OCI-LY1 (cell line): ENCODE data around the gene KIAA2012.

ENCODE experiments used
- EZH2 ChIP-seq: fragments of 200-600 bp; sonication (generic), shearing (Covaris generic); IDR thresholded peaks from 2 replicates; pipeline ENCODE4 v1.8.0; 2017; ENCODE audit warnings: borderline replicate concordance, mixed run types, mild to moderate bottlenecking, antibody characterized with exemption, low read length, moderate library complexity, mixed read lengths
- TF ChIP-seq, protein P1 (sequence below): fragments of 200-600 bp; sonication (generic), shearing (Covaris generic); IDR thresholded peaks from 2 replicates; pipeline ENCODE4 v1.5.1; 2017; ENCODE audit warnings: mild to moderate bottlenecking, antibody characterized with exemption, low read length, moderate library complexity, mixed read lengths

DNA sequence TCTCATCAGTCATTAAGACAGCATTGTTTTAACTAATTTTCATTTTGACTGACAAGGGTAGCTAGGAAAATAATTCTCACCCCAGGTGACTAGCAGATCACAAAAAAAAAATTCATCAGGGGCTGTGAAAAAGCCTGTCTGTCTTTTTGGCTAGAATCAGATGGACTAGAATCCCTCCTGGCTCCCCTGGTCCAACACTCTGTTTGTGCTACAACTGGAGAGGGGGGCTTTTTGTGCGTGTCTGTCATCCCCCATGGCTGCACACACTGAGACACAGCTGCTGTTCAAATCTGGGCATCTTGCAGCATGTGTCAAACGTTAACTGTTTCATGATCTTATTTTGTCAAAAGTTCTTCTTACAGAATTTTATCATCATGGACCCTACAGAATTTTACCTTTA, 51.2 kb downstream of the KIAA2012 start:
- TF ChIP-seq, protein P1, sequence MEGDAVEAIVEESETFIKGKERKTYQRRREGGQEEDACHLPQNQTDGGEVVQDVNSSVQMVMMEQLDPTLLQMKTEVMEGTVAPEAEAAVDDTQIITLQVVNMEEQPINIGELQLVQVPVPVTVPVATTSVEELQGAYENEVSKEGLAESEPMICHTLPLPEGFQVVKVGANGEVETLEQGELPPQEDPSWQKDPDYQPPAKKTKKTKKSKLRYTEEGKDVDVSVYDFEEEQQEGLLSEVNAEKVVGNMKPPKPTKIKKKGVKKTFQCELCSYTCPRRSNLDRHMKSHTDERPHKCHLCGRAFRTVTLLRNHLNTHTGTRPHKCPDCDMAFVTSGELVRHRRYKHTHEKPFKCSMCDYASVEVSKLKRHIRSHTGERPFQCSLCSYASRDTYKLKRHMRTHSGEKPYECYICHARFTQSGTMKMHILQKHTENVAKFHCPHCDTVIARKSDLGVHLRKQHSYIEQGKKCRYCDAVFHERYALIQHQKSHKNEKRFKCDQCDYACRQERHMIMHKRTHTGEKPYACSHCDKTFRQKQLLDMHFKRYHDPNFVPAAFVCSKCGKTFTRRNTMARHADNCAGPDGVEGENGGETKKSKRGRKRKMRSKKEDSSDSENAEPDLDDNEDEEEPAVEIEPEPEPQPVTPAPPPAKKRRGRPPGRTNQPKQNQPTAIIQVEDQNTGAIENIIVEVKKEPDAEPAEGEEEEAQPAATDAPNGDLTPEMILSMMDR: no peak
- no peak for TF ChIP-seq EZH2
